Type B pancreatic cell (in vitro differentiated cells): ENCODE measurements around the gene SEMA5A. TPM values are rescaled to one million over a fixed set of nuclear protein-coding genes. Genes with fewer than 3 reads are reported as not detected.

Experiments used
- DNase-seq: peaks from one replicate; pipeline ENCODE4 v3.0.0; 2021; ENCODE audit warnings: mixed read lengths; ENCODE audit not compliant: unreplicated experiment; ENCODE audit errors: extremely low spot score
- H3K27ac Mint-ChIP-seq: 2 replicates; pipeline ENCODE4 v1.8.0; 2021; ENCODE audit warnings: mild to moderate bottlenecking, mixed read lengths
- H3K27me3 Mint-ChIP-seq: 2 replicates; pipeline ENCODE4 v1.8.0; 2021; ENCODE audit warnings: mixed read lengths
- H3K36me3 Mint-ChIP-seq: 2 replicates; pipeline ENCODE4 v1.8.0; 2021; ENCODE audit warnings: mixed read lengths
- H3K4me1 Mint-ChIP-seq: one replicate; pipeline ENCODE4 v1.8.0; 2021; ENCODE audit warnings: mixed read lengths; ENCODE audit not compliant: unreplicated experiment
- H3K4me3 Mint-ChIP-seq: 2 replicates; pipeline ENCODE4 v1.8.0; 2021; ENCODE audit warnings: mild to moderate bottlenecking, mixed read lengths
- H3K9me3 Mint-ChIP-seq: 2 replicates; pipeline ENCODE4 v1.8.0; 2021; ENCODE audit warnings: mixed read lengths
- CTCF ChIP-seq: fragments of 200-600 bp; sonication (generic); conservative IDR thresholded peaks from 2 replicates; pipeline ENCODE4 v1.5.0; 2021; ENCODE audit warnings: antibody characterized with exemption, mild to moderate bottlenecking
- total RNA-seq: library from RNA; stranded (reverse); gene quantifications from 2 replicates; pipeline ENCODE4 v1.2.1, GENCODE V29; 2021; ENCODE audit warnings: low replicate concordance

The SEMA5A gene
- total RNA-seq, 1 donor from 2014 or later: 92.9 TPM

DNA sequence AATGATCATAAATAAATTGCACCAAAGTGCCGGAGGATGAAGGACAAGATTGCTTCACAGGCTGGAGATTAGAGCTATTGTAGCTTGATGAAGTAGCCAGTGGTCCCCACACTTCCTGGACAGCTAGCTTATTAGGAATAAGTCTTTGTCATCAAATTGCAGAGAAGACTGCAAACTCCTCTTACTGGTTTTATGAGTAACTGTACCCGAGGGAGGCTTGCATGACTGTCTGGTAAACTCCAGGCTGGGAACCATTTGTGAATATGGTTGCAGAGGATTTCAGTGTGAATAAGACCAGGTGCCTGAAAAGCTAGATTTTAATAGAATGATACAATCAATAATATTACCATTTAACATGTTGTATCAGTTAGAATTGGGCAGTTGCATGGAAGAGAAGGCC lies 36.5 kb upstream of the SEMA5A start:
- Mint-ChIP-seq H3K4me3 (no peak overlapping the region), H3K4me1 (peaks cover 6% of the 10 kb centered on the region), H3K9me3 (no peaks in the 10 kb centered on the region), H3K27ac (no peak overlapping the region), H3K36me3 (no peaks in the 10 kb centered on the region), H3K27me3 (no peaks in the 10 kb centered on the region)
- no peak for TF ChIP-seq CTCF
- no peak for DNase-seq

GRCh38 chr5:9573796-9574195 lies 27.9 kb upstream of the SEMA5A start:
- Mint-ChIP-seq H3K27ac (no peak overlapping the region), H3K4me3 (no peak overlapping the region), H3K27me3 (no peaks in the 10 kb centered on the region), H3K9me3 (peaks cover 6% of the 10 kb centered on the region), H3K36me3 (no peaks in the 10 kb centered on the region), H3K4me1 (peaks cover 4% of the 10 kb centered on the region)
- no peak for TF ChIP-seq CTCF
- DNase-seq: no peak

DNA sequence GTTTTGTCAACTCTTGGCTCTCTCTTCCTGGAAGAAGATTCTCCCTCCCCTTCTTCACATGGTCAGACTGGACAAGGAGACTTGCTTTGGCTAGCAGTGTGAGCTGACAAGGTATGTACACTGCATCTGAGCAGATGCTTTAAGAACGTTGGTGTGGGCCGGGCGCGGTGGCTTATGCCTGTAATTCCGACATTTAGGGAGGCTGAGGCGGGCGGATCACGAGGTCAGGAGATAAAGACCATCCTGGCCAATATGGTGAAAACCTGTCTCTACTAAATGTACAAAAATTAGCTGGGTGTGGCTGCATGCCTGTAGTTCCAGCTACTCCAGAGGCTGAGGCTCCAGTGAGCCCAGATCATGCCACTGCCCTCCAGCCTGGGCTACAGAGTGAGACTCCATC lies 26.4 kb upstream of the SEMA5A start:
- TF ChIP-seq CTCF: no peak
- Mint-ChIP-seq H3K36me3 (no peaks in the 10 kb centered on the region), H3K4me1 (peaks cover 4% of the 10 kb centered on the region), H3K27me3 (no peaks in the 10 kb centered on the region), H3K4me3 (no peak overlapping the region), H3K9me3 (peaks cover 6% of the 10 kb centered on the region), H3K27ac (peak overlapping the region; percentile 1)
- DNase-seq: no peak

DNA sequence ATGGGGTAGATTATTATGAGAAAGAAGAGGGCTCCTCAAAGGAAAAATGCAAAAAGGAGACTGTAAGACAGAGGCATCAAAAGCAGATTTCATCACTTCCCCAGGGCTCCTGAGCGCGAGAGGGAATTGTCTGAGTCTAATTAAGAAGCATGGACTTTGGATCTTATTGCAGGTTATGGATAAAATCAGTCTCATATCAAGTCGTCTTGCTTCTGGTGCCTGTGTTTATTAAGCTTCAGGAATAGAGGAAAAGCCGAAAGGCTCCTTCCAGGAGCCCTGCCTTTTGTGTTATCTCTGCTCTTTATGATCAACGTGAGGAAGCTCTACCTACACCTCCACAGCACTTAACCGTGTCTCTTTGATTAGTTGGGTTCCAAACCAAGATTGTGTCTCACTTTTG lies 25.0 kb upstream of the SEMA5A start:
- H3K27me3 Mint-ChIP-seq: no peaks in the 10 kb centered on the region
- DNase-seq: no peak
- TF ChIP-seq CTCF: no peak
- H3K9me3 Mint-ChIP-seq: peaks cover 6% of the 10 kb centered on the region
- H3K4me3 Mint-ChIP-seq: no peak overlapping the region
- H3K4me1 Mint-ChIP-seq: peaks cover 4% of the 10 kb centered on the region
- no peaks in the 10 kb centered on the region for H3K36me3 Mint-ChIP-seq
- H3K27ac Mint-ChIP-seq: no peak overlapping the region

- H3K4me3 Mint-ChIP-seq: no peak overlapping the region
- H3K9me3 Mint-ChIP-seq: peaks cover 5% of the 10 kb centered on the region
- no peaks in the 10 kb centered on the region for H3K27me3 Mint-ChIP-seq
- no peak for DNase-seq
- H3K36me3 Mint-ChIP-seq: no peaks in the 10 kb centered on the region
- TF ChIP-seq CTCF: no peak
- H3K4me1 Mint-ChIP-seq: peaks cover 4% of the 10 kb centered on the region
- H3K27ac Mint-ChIP-seq: no peak overlapping the region
These were observed 21.2 kb upstream of the SEMA5A start for GRCh38 chr5:9567039-9567438.

DNA sequence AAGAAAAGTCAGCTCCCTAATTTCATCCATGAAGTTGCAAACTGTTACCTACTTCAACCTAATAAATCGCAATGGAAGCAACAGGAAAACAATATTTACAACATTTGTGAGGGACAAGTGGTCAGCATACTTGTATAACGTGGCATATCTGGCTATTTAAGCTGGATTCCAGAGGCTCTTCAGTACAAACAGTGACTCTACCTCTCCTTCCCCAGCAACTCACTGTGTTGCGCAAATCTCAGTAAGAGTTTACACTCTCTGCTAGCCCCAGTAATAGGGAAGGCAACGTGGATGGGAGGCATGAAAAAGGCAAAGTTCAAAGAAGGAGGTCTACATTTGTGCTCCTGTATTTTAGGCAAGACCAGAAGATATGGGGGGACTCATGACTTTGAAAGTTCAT lies 18.9 kb upstream of the SEMA5A start:
- Mint-ChIP-seq H3K36me3 (no peaks in the 10 kb centered on the region), H3K4me3 (no peak overlapping the region), H3K27me3 (no peaks in the 10 kb centered on the region), H3K27ac (no peak overlapping the region), H3K9me3 (peaks cover 4% of the 10 kb centered on the region), H3K4me1 (peaks cover 7% of the 10 kb centered on the region)
- TF ChIP-seq CTCF: no peak
- DNase-seq: no peak
